IMR-90 (cell line): ENCODE results near the gene FMNL1. TPM values are rescaled to one million over a fixed set of nuclear protein-coding genes. Genes with fewer than 3 reads are reported as not detected.

Source experiments
- ATAC-seq: fragments of 200-7000 bp; cut with Tn5 transposase; 2 replicates; pipeline ENCODE4 v1.9.1; 2020; ENCODE audit warnings: low read depth, mild to moderate bottlenecking, moderate library complexity
- BruUV-seq: library from RNA; stranded (reverse); fragments of 400-500 nt; replicated peaks from 2 replicates; lab custom pipeline; 2021; lab: Mats Ljungman, UMichigan
- CTCF ChIA-PET: fragments of 300-600 bp; formaldehyde crosslinking; extraction: SDS; loops from one replicate; lab custom pipeline; 2021; ENCODE audit warnings: antibody characterized with exemption; lab: Yijun Ruan, JAX
- POLR2A ChIA-PET: fragments of 300-600 bp; sonication (Branson Sonifier 250); formaldehyde crosslinking; loops from one replicate; lab custom pipeline; 2022; ENCODE audit warnings: antibody characterized with exemption; ENCODE audit not compliant: unreplicated experiment; lab: Charles Lee
- DNase-seq: peaks from one replicate; pipeline ENCODE4 v3.0.0; 2013
- H2AFZ ChIP-seq: replicated peaks from 2 replicates; pipeline ENCODE3; 2013; ENCODE audit warnings: low read length, mild to moderate bottlenecking; ENCODE audit not compliant: poor library complexity
- H2AK5ac ChIP-seq: 2 replicates; pipeline ENCODE4 v1.6.1; 2013; ENCODE audit warnings: low read depth, low read length, inconsistent platforms
- H2AK9ac ChIP-seq: replicated peaks from 2 replicates; pipeline ENCODE3; 2013; ENCODE audit warnings: mild to moderate bottlenecking, low read depth, low read length, moderate library complexity; ENCODE audit not compliant: poor library complexity
- H2BK120ac ChIP-seq: 2 replicates; pipeline ENCODE4 v1.6.1; 2013; ENCODE audit warnings: low read depth, low read length, inconsistent platforms
- H2BK15ac ChIP-seq: 3 replicates; pipeline ENCODE4 v1.6.1; 2013; ENCODE audit warnings: low read depth, low read length, inconsistent platforms
- H2BK20ac ChIP-seq: 2 replicates; pipeline ENCODE4 v1.6.1; 2013; ENCODE audit warnings: low read depth, mild to moderate bottlenecking, inconsistent platforms, low read length, moderate library complexity
- H2BK5ac ChIP-seq: 2 replicates; pipeline ENCODE4 v1.6.1; 2013; ENCODE audit warnings: mild to moderate bottlenecking, low read depth, low read length, inconsistent platforms; ENCODE audit not compliant: poor library complexity, severe bottlenecking
- H3K14ac ChIP-seq: replicated peaks from 2 replicates; pipeline ENCODE4 v1.6.1; 2013; ENCODE audit warnings: low read depth, low read length, inconsistent platforms
- H3K18ac ChIP-seq: 2 replicates; pipeline ENCODE4 v1.6.1; 2013; ENCODE audit warnings: low read depth, low read length, control low read depth
- H3K23ac ChIP-seq: 2 replicates; pipeline ENCODE4 v1.6.1; 2013; ENCODE audit warnings: low read depth, low read length, inconsistent platforms
- H3K27ac ChIP-seq: 2 replicates; pipeline ENCODE4 v1.5.1; 2013; ENCODE audit warnings: mild to moderate bottlenecking, control low read depth, low read length; ENCODE audit not compliant: insufficient read depth
- H3K27me3 ChIP-seq: 2 replicates; pipeline ENCODE4 v1.6.1; 2013; ENCODE audit warnings: low read length; ENCODE audit not compliant: control insufficient read depth, insufficient read depth
- H3K36me3 ChIP-seq: 2 replicates; pipeline ENCODE4 v1.6.1; 2013; ENCODE audit warnings: low read length, mixed read lengths; ENCODE audit not compliant: control insufficient read depth, insufficient read depth
- H3K4ac ChIP-seq: 2 replicates; pipeline ENCODE4 v1.6.1; 2013; ENCODE audit warnings: low read depth, low read length, inconsistent platforms
- H3K4me1 ChIP-seq: 2 replicates; pipeline ENCODE4 v1.6.1; 2013; ENCODE audit warnings: low read length, mixed read lengths; ENCODE audit not compliant: control insufficient read depth, insufficient read depth
- H3K4me2 ChIP-seq: 2 replicates; pipeline ENCODE4 v1.6.1; 2013; ENCODE audit warnings: low read depth, mild to moderate bottlenecking, control low read depth, low read length, moderate library complexity
- H3K4me3 ChIP-seq: 2 replicates; pipeline ENCODE4 v1.5.1; 2013; ENCODE audit warnings: low read depth, mild to moderate bottlenecking, control low read depth, low read length, moderate library complexity; ENCODE audit not compliant: insufficient read depth
- H3K56ac ChIP-seq: 2 replicates; pipeline ENCODE4 v1.6.1; 2013; ENCODE audit warnings: low read length, inconsistent platforms; ENCODE audit not compliant: insufficient read depth; ENCODE audit errors: extremely low read depth
- H3K79me1 ChIP-seq, 2 experiments: 2 replicates each; pipeline ENCODE4 v1.6.1; 2013; ENCODE audit warnings: low read length in 2 of 2, inconsistent platforms in 1 of 2, low read depth in 1 of 2
- H3K9ac ChIP-seq: 2 replicates; pipeline ENCODE4 v1.6.1; 2013; ENCODE audit warnings: low read depth, low read length, control low read depth
- H3K9me1 ChIP-seq: 2 replicates; pipeline ENCODE4 v1.6.1; 2013; ENCODE audit warnings: low read length, inconsistent platforms; ENCODE audit not compliant: insufficient read depth
- H3K9me3 ChIP-seq: 2 replicates; pipeline ENCODE4 v1.6.1; 2013; ENCODE audit warnings: low read length; ENCODE audit not compliant: control insufficient read depth, insufficient read depth
- H4K20me1 ChIP-seq: 2 replicates; pipeline ENCODE4 v1.6.1; 2013; ENCODE audit warnings: low read length, inconsistent platforms; ENCODE audit not compliant: insufficient read depth
- H4K5ac ChIP-seq: 2 replicates; pipeline ENCODE4 v1.6.1; 2013; ENCODE audit warnings: mild to moderate bottlenecking, low read depth, low read length, control low read depth
- H4K8ac ChIP-seq, 2 experiments: 2 replicates each; pipeline ENCODE4 v1.6.1; 2013; ENCODE audit warnings: low read depth in 2 of 2, low read length in 2 of 2, control low read depth in 1 of 2, inconsistent platforms in 1 of 2
- H4K91ac ChIP-seq: 2 replicates; pipeline ENCODE4 v1.6.1; 2013; ENCODE audit warnings: low read depth, low read length, inconsistent platforms; ENCODE audit not compliant: insufficient read depth
- CHD1 ChIP-seq: IDR thresholded peaks from 2 replicates; pipeline ENCODE4 v1.6.1; 2012; ENCODE audit warnings: low read depth, low read length, improper control_type of control experiment
- CTCF ChIP-seq: conservative IDR thresholded peaks from 2 replicates; pipeline ENCODE4 v1.5.1; 2012; ENCODE audit warnings: mild to moderate bottlenecking, low read depth, low read length, improper control_type of control experiment
- MAFK ChIP-seq: IDR thresholded peaks from 2 replicates; pipeline ENCODE4 v1.6.1; 2012; ENCODE audit warnings: low read depth, low read length, improper control_type of control experiment
- MXI1 ChIP-seq: IDR thresholded peaks from 2 replicates; pipeline ENCODE4 v1.6.1; 2012; ENCODE audit warnings: low read depth, mild to moderate bottlenecking, low read length, moderate library complexity, borderline replicate concordance
- POLR2A ChIP-seq: IDR thresholded peaks from 2 replicates; pipeline ENCODE4 v1.6.1; 2012; ENCODE audit warnings: mild to moderate bottlenecking, low read depth, low read length
- SMC3 ChIP-seq: fragments of 150-350 bp; IDR thresholded peaks from 2 replicates; pipeline ENCODE4 v1.6.1; 2016; ENCODE audit warnings: low read depth, mild to moderate bottlenecking, antibody characterized with exemption, low read length, moderate library complexity
- USF2 ChIP-seq: fragments of 150-350 bp; IDR thresholded peaks from 2 replicates; pipeline ENCODE4 v1.6.1; 2017; ENCODE audit warnings: mild to moderate bottlenecking, antibody characterized with exemption, low read length, low read depth
- WGBS, 2 experiments: methylation state at CpG; one replicate each; pipeline versions ENCODE4 v1.1.5 to v1.1.7; 2013; ENCODE audit warnings: missing lambda C conversion rate in 2 of 2; ENCODE audit not compliant: insufficient read length in 1 of 2; ENCODE audit errors: extremely low coverage in 2 of 2; 5-methylcytosine and 5-hydroxymethylcytosine counted together
- dilution Hi-C: fragments of 300-500 bp; cut with HindIII; formaldehyde crosslinking; loops from one replicate; pipeline ENCODE4 v1.14.3; 2018; ENCODE audit warnings: low sequenced_read_pairs; ENCODE audit not compliant: unreplicated experiment
- in situ Hi-C: fragments of 300-500 bp; cut with MboI; formaldehyde crosslinking; loops from 3 replicates; pipeline ENCODE4 v1.14.3; 2019; ENCODE audit warnings: low sequenced_read_pairs, inconsistent platforms, mixed read lengths
- intact Hi-C: fragments of 100-400 bp; cut with micrococcal nuclease; formaldehyde crosslinking; loops from 2 replicates; pipeline ENCODE4 v1.10.0; 2022
- polyA plus RNA-seq, 3 experiments: library from polyadenylated mRNA; depleted of rRNA; stranded (reverse); fragments of >200 nt; gene quantifications; 2 replicates each; pipeline ENCODE4 v1.2.3, GENCODE V29; 2012; ENCODE audit warnings: low replicate concordance in 1 of 3
- total RNA-seq: library from RNA; depleted of rRNA; stranded (reverse); fragments of >200 nt; gene quantifications from 2 replicates; pipeline ENCODE4 v1.2.3, GENCODE V29; 2012

FMNL1 gene
- total and polyA plus RNA-seq, 2 of the 4 experiments (the other 2 are of a cell fraction), result 0.36 to 2.3 TPM

GRCh38 chr17:45186801-45187354 is 34.8 kb upstream of the FMNL1 start:
- no peaks in the 10 kb centered on the region for H4K20me1 ChIP-seq
- TF ChIP-seq CHD1 (no peak), CTCF (no peak), MAFK (no peak), POLR2A (no peak), MXI1 (no peak), USF2 (no peak), SMC3 (no peak)
- CTCF ChIA-PET, result no interaction called here
- no peak overlapping the region for H3K4me3 ChIP-seq
- WGBS, 2 experiments, result no CpG with 5 or more reads among the region's 7 CpGs
- DNase-seq, result no peak
- no peak overlapping the region for H3K4me2 ChIP-seq
- H3K36me3 ChIP-seq, result no peaks in the 10 kb centered on the region
- H3K14ac ChIP-seq, result no peak overlapping the region
- H4K8ac ChIP-seq, result no peak overlapping the region
- no peak overlapping the region for H2BK20ac ChIP-seq
- H3K4ac ChIP-seq, result no peak overlapping the region
- H3K23ac ChIP-seq, result no peak overlapping the region
- no peaks in the 10 kb centered on the region for H3K9me3 ChIP-seq
- ATAC-seq, result no peak
- no peak overlapping the region for H2BK120ac ChIP-seq
- no peak overlapping the region for H2BK5ac ChIP-seq
- H4K5ac ChIP-seq, result no peak overlapping the region
- no peak overlapping the region for H2AFZ ChIP-seq
- no peak overlapping the region for H3K27ac ChIP-seq
- H2AK5ac ChIP-seq, result no peak overlapping the region
- no peak overlapping the region for H2BK15ac ChIP-seq
- no peak overlapping the region for H3K9ac ChIP-seq
- no peak overlapping the region for H2AK9ac ChIP-seq
- BruUV-seq, result no TSS peak
- H3K79me1 ChIP-seq, result no peaks in the 10 kb centered on the region
- POLR2A ChIA-PET, result no interaction called here
- intact Hi-C loops, result no loop called here
- no peak overlapping the region for H4K91ac ChIP-seq
- no peak overlapping the region for H3K56ac ChIP-seq
- H3K27me3 ChIP-seq, result no peaks in the 10 kb centered on the region
- dilution Hi-C loops, result no loop called here
- no peaks in the 10 kb centered on the region for H3K9me1 ChIP-seq
- no peaks in the 10 kb centered on the region for H3K4me1 ChIP-seq
- in situ Hi-C loops, result no loop called here
- H3K18ac ChIP-seq, result no peak overlapping the region
